ENCODE measurements around the gene TARS1. TPM values are rescaled to one million over a fixed set of nuclear protein-coding genes. Genes with fewer than 3 reads are reported as not detected.
"Not testable (repeated sequence)": the region's sequence is repeated elsewhere in the genome, so short reads cannot be mapped to it uniquely, and the experiment has no call there.

The TARS1 gene
- total and polyA plus RNA-seq, 7 experiments from 2014 or later = 29.7 to 153 (median 60.0) TPM

GRCh38 chr5:33507426-33507825 lies 66.7 kb downstream of the TARS1 start:
- H3K4me1 Mint-ChIP-seq = peaks cover 0 to 1% (median 0%) of the 10 kb centered on the region in 7 donors
- Histone ChIP-seq H3K9me3 (ENCODE audit: control insufficient read depth in 2 of 3, low read length in 3 of 3) (no peaks in the 10 kb centered on the region), H3K27me3 (ENCODE audit: control insufficient read depth in 2 of 2, insufficient read depth in 2 of 2, low read length in 2 of 2) (no peaks in the 10 kb centered on the region), H3K36me3 (ENCODE audit: control insufficient read depth in 2 of 3, insufficient read depth in 3 of 3, low read length in 3 of 3) (no peaks in the 10 kb centered on the region), H3K27ac (ENCODE audit: low read depth, low read length) (no peak overlapping the region), H3K4me3 (ENCODE audit: low read length) (no peak overlapping the region), H3K4me1 (ENCODE audit: control insufficient read depth in 2 of 2, insufficient read depth in 2 of 2, low read length in 2 of 2) (no peaks in the 10 kb centered on the region)
- no peak for DNase-seq
- peaks cover 0 to 3% (median 0%) of the 10 kb centered on the region in 5 donors for H3K27me3 Mint-ChIP-seq
- intact Hi-C loops (cut with micrococcal nuclease) = no loop called here
- peaks cover 0 to 6% (median 0%) of the 10 kb centered on the region in 11 donors for H3K9me3 Mint-ChIP-seq
- H3K27ac Mint-ChIP-seq = no peak overlapping the region
- ATAC-seq = no peak
- ChIA-PET CTCF (no interaction called here), POLR2A (no interaction called here)
- H3K4me3 Mint-ChIP-seq = no peak overlapping the region
- no peaks in the 10 kb centered on the region for H3K36me3 Mint-ChIP-seq

GRCh38 chr5:33509036-33509435 lies 68.3 kb downstream of the TARS1 start:
- Mint-ChIP-seq H3K27me3 (peaks cover 0 to 3% (median 0%) of the 10 kb centered on the region in 5 donors), H3K4me3 (no peak overlapping the region), H3K4me1 (peaks cover 0 to 1% (median 0%) of the 10 kb centered on the region in 7 donors), H3K27ac (no peak overlapping the region), H3K36me3 (no peaks in the 10 kb centered on the region), H3K9me3 (peaks cover 0 to 6% (median 0%) of the 10 kb centered on the region in 11 donors)
- no peak for ATAC-seq
- no peaks in the 10 kb centered on the region for H3K27me3 ChIP-seq (ENCODE audit: control insufficient read depth in 2 of 2, insufficient read depth in 2 of 2, low read length in 2 of 2)
- no peaks in the 10 kb centered on the region for H3K9me3 ChIP-seq (ENCODE audit: control insufficient read depth in 2 of 3, low read length in 3 of 3)
- no peaks in the 10 kb centered on the region for H3K36me3 ChIP-seq (ENCODE audit: control insufficient read depth in 2 of 3, insufficient read depth in 3 of 3, low read length in 3 of 3)
- intact Hi-C loops (cut with micrococcal nuclease) = no loop called here
- ChIA-PET POLR2A (no interaction called here), CTCF (no interaction called here)
- H3K4me1 ChIP-seq (ENCODE audit: control insufficient read depth in 2 of 2, insufficient read depth in 2 of 2, low read length in 2 of 2) = no peaks in the 10 kb centered on the region
- H3K4me3 ChIP-seq (ENCODE audit: low read length) = no peak overlapping the region
- no peak overlapping the region for H3K27ac ChIP-seq (ENCODE audit: low read depth, low read length)
- no peak for DNase-seq

GRCh38 chr5:33513462-33514185 lies 72.9 kb downstream of the TARS1 start:
- H3K27ac Mint-ChIP-seq = no peak overlapping the region
- H3K9me3 Mint-ChIP-seq = peaks cover 0 to 9% (median 5%) of the 10 kb centered on the region in 11 donors
- Histone ChIP-seq H3K4me3 (ENCODE audit: low read length) (no peak overlapping the region), H3K27ac (ENCODE audit: low read depth, low read length) (no peak overlapping the region), H3K4me1 (ENCODE audit: control insufficient read depth in 2 of 2, insufficient read depth in 2 of 2, low read length in 2 of 2) (no peaks in the 10 kb centered on the region), H3K9me3 (ENCODE audit: control insufficient read depth in 2 of 3, low read length in 3 of 3) (no peaks in the 10 kb centered on the region), H3K27me3 (ENCODE audit: control insufficient read depth in 2 of 2, insufficient read depth in 2 of 2, low read length in 2 of 2) (no peaks in the 10 kb centered on the region), H3K36me3 (ENCODE audit: control insufficient read depth in 2 of 3, insufficient read depth in 3 of 3, low read length in 3 of 3) (no peaks in the 10 kb centered on the region)
- H3K27me3 Mint-ChIP-seq = peaks cover 0 to 5% (median 0%) of the 10 kb centered on the region in 5 donors
- peaks cover 0 to 2% (median 0%) of the 10 kb centered on the region in 7 donors for H3K4me1 Mint-ChIP-seq
- ATAC-seq (no peak), DNase-seq (no peak)
- H3K4me3 Mint-ChIP-seq = no peak overlapping the region
- ChIA-PET POLR2A (no interaction called here), CTCF (no interaction called here)
- intact Hi-C loops (cut with micrococcal nuclease) = no loop called here
- peaks cover 0 to 3% (median 0%) of the 10 kb centered on the region in 5 donors for H3K36me3 Mint-ChIP-seq

- H3K4me3 Mint-ChIP-seq = not testable (repeated sequence)
Observed at GRCh38 chr5:33515366-33515765, 74.6 kb downstream of the TARS1 start.

GRCh38 chr5:33516421-33516820 lies 75.7 kb downstream of the TARS1 start:
- DNase-seq = no peak
- peaks cover 0 to 13% (median 0%) of the 10 kb centered on the region in 5 donors for H3K27me3 Mint-ChIP-seq
- no peak overlapping the region for H3K4me3 Mint-ChIP-seq
- H3K4me1 Mint-ChIP-seq = peaks cover 0 to 2% (median 0%) of the 10 kb centered on the region in 7 donors
- H3K27ac Mint-ChIP-seq = no peak overlapping the region
- ChIA-PET CTCF (no interaction called here), POLR2A (no interaction called here)
- Histone ChIP-seq H3K27ac (ENCODE audit: low read depth, low read length) (no peak overlapping the region), H3K4me1 (ENCODE audit: control insufficient read depth in 2 of 2, insufficient read depth in 2 of 2, low read length in 2 of 2) (no peaks in the 10 kb centered on the region), H3K36me3 (ENCODE audit: control insufficient read depth in 2 of 3, insufficient read depth in 3 of 3, low read length in 3 of 3) (no peaks in the 10 kb centered on the region), H3K4me3 (ENCODE audit: low read length) (no peak overlapping the region), H3K9me3 (ENCODE audit: control insufficient read depth in 2 of 3, low read length in 3 of 3) (no peaks in the 10 kb centered on the region), H3K27me3 (ENCODE audit: control insufficient read depth in 2 of 2, insufficient read depth in 2 of 2, low read length in 2 of 2) (no peaks in the 10 kb centered on the region)
- peaks cover 0 to 9% (median 5%) of the 10 kb centered on the region in 11 donors for H3K9me3 Mint-ChIP-seq
- H3K36me3 Mint-ChIP-seq = peaks cover 0 to 6% (median 0%) of the 10 kb centered on the region in 5 donors
- intact Hi-C loops (cut with micrococcal nuclease) = no loop called here
- no peak for ATAC-seq

More at GRCh38 chr5:33515366-33515765, 74.6 kb downstream of the TARS1 start:
- H3K27ac ChIP-seq (ENCODE audit: low read depth, low read length); DNase-seq; H3K4me1 Mint-ChIP-seq; H3K9me3 ChIP-seq (ENCODE audit: control insufficient read depth in 2 of 3, low read length in 3 of 3); H3K27ac Mint-ChIP-seq; H3K4me3 ChIP-seq (ENCODE audit: low read length); ATAC-seq; H3K4me1 ChIP-seq (ENCODE audit: control insufficient read depth in 2 of 2, insufficient read depth in 2 of 2, low read length in 2 of 2); H3K27me3 ChIP-seq (ENCODE audit: control insufficient read depth in 2 of 2, insufficient read depth in 2 of 2, low read length in 2 of 2); intact Hi-C loops (cut with micrococcal nuclease); H3K36me3 ChIP-seq (ENCODE audit: control insufficient read depth in 2 of 3, insufficient read depth in 3 of 3, low read length in 3 of 3); CTCF ChIA-PET; H3K9me3 Mint-ChIP-seq; POLR2A ChIA-PET; H3K36me3 Mint-ChIP-seq: not testable (repeated sequence)
- peaks cover 0 to 13% (median 0%) of the 10 kb centered on the region in 5 donors for H3K27me3 Mint-ChIP-seq
